MCF 10A (cell line): ENCODE data around the gene OTUD6A. TPM values are rescaled to one million over a fixed set of nuclear protein-coding genes. Genes with fewer than 3 reads are reported as not detected.

Experiments used
- BruUV-seq: library from RNA; stranded (reverse); fragments of 400-500 nt; replicated peaks from 2 replicates; lab custom pipeline; 2021; lab: Mats Ljungman, UMichigan
- CTCF ChIA-PET: fragments of 300-600 bp; sonication (Branson Sonifier 250); formaldehyde crosslinking; extraction: SDS; loops from one replicate; lab custom pipeline; 2021; ENCODE audit warnings: antibody characterized with exemption, inconsistent platforms; lab: Yijun Ruan, JAX
- POLR2A ChIA-PET: fragments of 300-600, 350-650 bp; sonication (Branson Sonifier 250); formaldehyde crosslinking; extraction: SDS; loops from one replicate; lab custom pipeline; 2020; ENCODE audit warnings: antibody characterized with exemption, inconsistent platforms; lab: Yijun Ruan, JAX
- DNase-seq: peaks from one replicate; pipeline ENCODE4 v3.0.0-alpha.2; 2018; ENCODE audit not compliant: unreplicated experiment
- H3K27ac Mint-ChIP-seq: one replicate; pipeline ENCODE4 v1.8.0; 2022; ENCODE audit warnings: mild to moderate bottlenecking, low read depth, mixed read lengths; ENCODE audit not compliant: unreplicated experiment
- H3K27me3 Mint-ChIP-seq: one replicate; pipeline ENCODE4 v1.8.0; 2022; ENCODE audit warnings: mixed read lengths; ENCODE audit not compliant: insufficient read depth, unreplicated experiment
- H3K36me3 Mint-ChIP-seq: one replicate; pipeline ENCODE4 v1.8.0; 2022; ENCODE audit warnings: mild to moderate bottlenecking, moderate library complexity, mixed read lengths; ENCODE audit not compliant: insufficient read depth, unreplicated experiment
- H3K4me1 Mint-ChIP-seq: one replicate; pipeline ENCODE4 v1.8.0; 2022; ENCODE audit warnings: mixed read lengths; ENCODE audit not compliant: insufficient read depth, unreplicated experiment
- H3K4me3 Mint-ChIP-seq: one replicate; pipeline ENCODE4 v1.8.0; 2022; ENCODE audit warnings: mild to moderate bottlenecking, moderate library complexity, mixed read lengths; ENCODE audit not compliant: unreplicated experiment
- H3K9me3 Mint-ChIP-seq: one replicate; pipeline ENCODE4 v1.8.0; 2022; ENCODE audit warnings: mixed read lengths; ENCODE audit not compliant: unreplicated experiment
- CTCF ChIP-seq: fragments of 200-600 bp; IDR thresholded peaks from one replicate; pipeline ENCODE4 v1.8.0; 2022; ENCODE audit warnings: antibody characterized with exemption, mild to moderate bottlenecking; ENCODE audit not compliant: unreplicated experiment
- intact Hi-C: fragments of 100-400 bp; cut with micrococcal nuclease; formaldehyde crosslinking; loops from 2 replicates; pipeline ENCODE4 v1.14.1; 2022
- total RNA-seq: library from RNA; stranded (reverse); gene quantifications from 2 replicates; pipeline ENCODE4 v1.2.3, GENCODE V29; 2022

The OTUD6A gene
- total RNA-seq, 1 experiment from 2014 or later = not detected

DNA sequence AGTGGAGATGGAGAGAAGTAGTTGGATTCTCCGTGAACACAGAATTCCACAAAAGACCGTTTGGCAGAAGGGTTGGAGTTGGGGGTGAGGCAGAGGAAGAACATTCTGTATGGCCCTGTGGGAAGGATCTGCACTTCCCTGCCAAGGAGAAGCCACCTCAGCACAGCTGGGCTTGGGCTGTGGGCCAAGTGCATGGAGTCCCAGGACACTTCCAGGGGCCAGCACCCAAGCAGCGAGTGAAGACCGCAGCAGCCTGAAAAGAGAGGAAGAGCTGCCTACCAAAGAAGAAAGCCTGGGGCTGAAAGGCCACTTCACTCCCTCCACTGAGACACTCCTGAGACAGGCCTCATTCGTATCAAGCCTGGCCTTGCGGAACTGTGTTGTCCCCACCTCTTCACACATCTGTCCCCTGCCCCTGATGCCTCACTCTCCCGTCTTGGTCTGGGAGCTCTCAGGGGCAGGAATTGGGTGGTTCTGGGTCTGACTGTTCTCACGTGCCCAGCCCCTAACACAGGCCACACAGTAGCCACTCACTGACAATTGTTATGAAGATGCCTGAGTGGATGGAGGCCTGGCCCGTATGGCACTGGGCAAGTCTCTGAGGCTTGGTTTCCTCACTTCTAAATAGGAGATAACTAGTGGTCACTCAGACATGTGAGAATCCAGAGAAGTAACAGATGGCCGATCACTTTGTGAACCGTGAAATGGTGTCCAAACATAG, 9.2 kb upstream of the OTUD6A start:
- Mint-ChIP-seq H3K27me3 (peaks cover 64% of the 10 kb centered on the region), H3K4me3 (no peak overlapping the region), H3K4me1 (peaks cover 7% of the 10 kb centered on the region), H3K9me3 (peaks cover 5% of the 10 kb centered on the region), H3K27ac (no peak overlapping the region), H3K36me3 (no peaks in the 10 kb centered on the region)
- TF ChIP-seq CTCF = no peak
- intact Hi-C loops = no loop called here
- POLR2A ChIA-PET = no interaction called here
- DNase-seq = no peak
- BruUV-seq = no TSS peak
- CTCF ChIA-PET = no interaction called here

- no peaks in the 10 kb centered on the region for H3K36me3 Mint-ChIP-seq
- no peak overlapping the region for H3K4me3 Mint-ChIP-seq
- H3K4me1 Mint-ChIP-seq = peaks cover 7% of the 10 kb centered on the region
- no peak for DNase-seq
- no peak for TF ChIP-seq CTCF
- ChIA-PET CTCF (interaction anchor here (0.7 kb wide), 1 partner anchor 25 kb away, joined by 4 read pairs; no protein-coding TSS in a partner anchor), POLR2A (no interaction called here)
- no peaks in the 10 kb centered on the region for H3K9me3 Mint-ChIP-seq
- H3K27ac Mint-ChIP-seq = no peak overlapping the region
- BruUV-seq = no TSS peak
- H3K27me3 Mint-ChIP-seq = peaks cover 69% of the 10 kb centered on the region
- intact Hi-C loops = no loop called here
Observed at GRCh38 chrX:70054391-70054790, 7.9 kb upstream of the OTUD6A start.

- Mint-ChIP-seq H3K27ac (no peak overlapping the region), H3K27me3 (peaks cover 56% of the 10 kb centered on the region), H3K4me1 (no peaks in the 10 kb centered on the region), H3K4me3 (no peak overlapping the region), H3K9me3 (no peaks in the 10 kb centered on the region), H3K36me3 (no peaks in the 10 kb centered on the region)
- DNase-seq = no peak
- intact Hi-C loops = no loop called here
- ChIA-PET CTCF (interaction anchor here (0.9 to 1.2 kb wide), 2 partner anchors 33 to 35 kb away, joined by 3 read pairs; no protein-coding TSS in a partner anchor), POLR2A (no interaction called here)
- BruUV-seq = no TSS peak
- TF ChIP-seq CTCF = no peak
Observed at GRCh38 chrX:70062961-70063550, 799 bp downstream of the OTUD6A start.

DNA sequence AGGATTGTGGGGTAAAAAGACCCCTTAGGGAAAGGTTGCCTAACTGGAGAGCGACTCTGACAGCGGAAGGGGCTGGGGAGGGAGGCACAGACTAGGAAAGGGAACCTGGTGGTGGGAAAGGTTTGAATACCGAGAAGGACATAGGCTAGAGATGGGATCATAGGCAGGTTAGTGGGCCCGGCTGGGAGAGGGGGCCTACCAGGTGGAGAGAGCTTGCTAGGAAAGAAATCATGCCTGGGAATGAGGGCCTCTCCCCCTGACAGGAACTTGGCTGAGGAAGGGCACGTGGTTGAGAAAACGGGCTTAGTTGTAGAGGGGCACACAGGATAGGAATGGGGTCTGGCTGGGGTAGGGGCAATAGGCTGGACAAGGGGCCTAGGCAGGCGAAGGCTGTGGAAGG, 4.4 kb downstream of the OTUD6A start:
- no peak for DNase-seq
- Mint-ChIP-seq H3K9me3 (no peaks in the 10 kb centered on the region), H3K4me3 (no peak overlapping the region), H3K4me1 (no peaks in the 10 kb centered on the region), H3K27me3 (peaks cover 52% of the 10 kb centered on the region), H3K27ac (no peak overlapping the region), H3K36me3 (no peaks in the 10 kb centered on the region)
- ChIA-PET CTCF (interaction anchor here (1.5 kb wide), 1 partner anchor 29 kb away, joined by 3 read pairs; no protein-coding TSS in a partner anchor), POLR2A (no interaction called here)
- intact Hi-C loops = no loop called here
- BruUV-seq = no TSS peak
- TF ChIP-seq CTCF = no peak
